ENCODE measurements around the gene NELL1. TPM values are rescaled to one million over a fixed set of nuclear protein-coding genes. Genes with fewer than 3 reads are reported as not detected.

The NELL1 gene
- total RNA-seq, 1 experiment from 2014 or later = not detected

GRCh38 chr11:20931029-20931428 lies 261.6 kb downstream of the NELL1 start:
- POLR2A ChIA-PET = no interaction called here
- Histone ChIP-seq H3K36me3 (ENCODE audit: control insufficient read depth, insufficient read depth, low read length) (no peaks in the 10 kb centered on the region), H3K9me3 (ENCODE audit: control insufficient read depth, insufficient read depth, low read depth, low read length) (no peaks in the 10 kb centered on the region), H3K4me1 (ENCODE audit: control insufficient read depth, insufficient read depth, low read length) (no peaks in the 10 kb centered on the region), H3K27ac (ENCODE audit: low read length) (no peak overlapping the region), H3K27me3 (ENCODE audit: control insufficient read depth, insufficient read depth, low read length) (no peaks in the 10 kb centered on the region), H3K4me3 (ENCODE audit: low read depth in 2 of 2, low read length in 2 of 2) (no peak overlapping the region)
- no TSS peak for BruUV-seq (replicated peaks)
- no peak for DNase-seq (ENCODE audit: low read depth, low spot score)
- intact Hi-C loops (cut with micrococcal nuclease; ENCODE audit: unreplicated experiment) = no loop called here
- TF ChIP-seq SIN3A (IDR thresholded peaks at IDR 0.05; ENCODE audit: borderline replicate concordance, insufficient read depth, low read depth, low read length) (no peak), REST (IDR thresholded peaks at IDR 0.05; ENCODE audit: insufficient read depth in 1 of 2, low read depth in 2 of 2, low read length in 1 of 2) (no peak), POLR2AphosphoS5 (IDR thresholded peaks at IDR 0.05; ENCODE audit: low read depth, low read length) (no peak), TCF7L2 (IDR thresholded peaks at IDR 0.05; ENCODE audit: low read depth, low read length) (no peak), CTCF (IDR thresholded peaks at IDR 0.05) (no peak)
- CTCF ChIA-PET = no interaction called here
- ATAC-seq = no peak
- in situ Hi-C loops (cut with HindIII; ENCODE audit: low pct_unique_long_range_greater_than_20kb, low sequenced_read_pairs) = no loop called here

- Histone ChIP-seq H3K4me3 (ENCODE audit: low read depth in 2 of 2, low read length in 2 of 2) (no peak overlapping the region), H3K36me3 (ENCODE audit: control insufficient read depth, insufficient read depth, low read length) (no peaks in the 10 kb centered on the region), H3K27me3 (ENCODE audit: control insufficient read depth, insufficient read depth, low read length) (no peaks in the 10 kb centered on the region), H3K4me1 (ENCODE audit: control insufficient read depth, insufficient read depth, low read length) (no peaks in the 10 kb centered on the region), H3K9me3 (ENCODE audit: control insufficient read depth, insufficient read depth, low read depth, low read length) (no peaks in the 10 kb centered on the region), H3K27ac (ENCODE audit: low read length) (no peak overlapping the region)
- TF ChIP-seq REST (IDR thresholded peaks at IDR 0.05; ENCODE audit: insufficient read depth in 1 of 2, low read depth in 2 of 2, low read length in 1 of 2) (no peak), TCF7L2 (IDR thresholded peaks at IDR 0.05; ENCODE audit: low read depth, low read length) (no peak), SIN3A (IDR thresholded peaks at IDR 0.05; ENCODE audit: borderline replicate concordance, insufficient read depth, low read depth, low read length) (no peak), CTCF (IDR thresholded peaks at IDR 0.05) (no peak), POLR2AphosphoS5 (IDR thresholded peaks at IDR 0.05; ENCODE audit: low read depth, low read length) (no peak)
- intact Hi-C loops (cut with micrococcal nuclease; ENCODE audit: unreplicated experiment) = no loop called here
- ATAC-seq (no peak), DNase-seq (ENCODE audit: low read depth, low spot score) (no peak)
- ChIA-PET CTCF (no interaction called here), POLR2A (no interaction called here)
- no TSS peak for BruUV-seq (replicated peaks)
- in situ Hi-C loops (cut with HindIII; ENCODE audit: low pct_unique_long_range_greater_than_20kb, low sequenced_read_pairs) = no loop called here
Measured at GRCh38 chr11:20933086-20933485, 263.7 kb downstream of the NELL1 start.
